Sigmoid colon (tissue), 7 donors: Measurements from ENCODE around the gene PLP2. TPM values are rescaled to one million over a fixed set of nuclear protein-coding genes. Genes with fewer than 3 reads are reported as not detected.
"Not testable (repeated sequence)": the region's sequence is repeated elsewhere in the genome, so short reads cannot be mapped to it uniquely, and the experiment has no call there.

Source experiments
- DNase-seq: peaks from one replicate; pipeline ENCODE4 v3.0.0-alpha.2; 2019
- H3K27ac ChIP-seq, 4 donors: fragments of 200-600 bp; sonication (generic); one replicate each; pipeline ENCODE4 v1.5.1; 2016 to 2019; ENCODE audit warnings: mild to moderate bottlenecking in 1 of 4
- H3K27me3 ChIP-seq, 3 donors: fragments of 200-600 bp; sonication (generic); one replicate each; pipeline ENCODE4 v1.5.1; 2019; ENCODE audit warnings: mild to moderate bottlenecking in 1 of 3
- H3K36me3 ChIP-seq, 4 donors: fragments of 200-600 bp; sonication (generic); one replicate each; pipeline ENCODE4 v1.5.1; 2016 to 2019
- H3K4me1 ChIP-seq, 4 donors: fragments of 200-600 bp; sonication (generic); one replicate each; pipeline ENCODE4 v1.5.1; 2017 to 2019
- H3K4me3 ChIP-seq, 4 donors: fragments of 200-600 bp; sonication (generic); one replicate each; pipeline ENCODE4 v1.5.1; 2017 to 2019; ENCODE audit warnings: mild to moderate bottlenecking in 2 of 4, moderate library complexity in 1 of 4
- H3K9me3 ChIP-seq, 4 donors: fragments of 200-600 bp in 3 of 4; sonication (generic) in 3 of 4; one replicate each; pipeline versions ENCODE4 v1.5.1 to v1.6.1; 2013 to 2019
- CTCF ChIP-seq, 4 experiments: fragments of 450-650 bp in 3 of 4; fragments of 200-600 bp in 1 of 4; IDR thresholded peaks; one replicate each; pipeline ENCODE4 v1.5.1; 2016 to 2019; ENCODE audit warnings: antibody characterized with exemption in 4 of 4, mild to moderate bottlenecking in 3 of 4, moderate library complexity in 2 of 4
- EP300 ChIP-seq, 4 donors: sonication (generic); formaldehyde crosslinking; IDR thresholded peaks; one replicate each; pipeline ENCODE4 v1.6.1; 2017; ENCODE audit warnings: antibody characterized with exemption in 4 of 4
- POLR2A ChIP-seq, 2 donors: fragments of 450-650 bp; IDR thresholded peaks; one replicate each; pipeline ENCODE4 v1.6.1; 2016; ENCODE audit warnings: antibody characterized with exemption in 2 of 2, mild to moderate bottlenecking in 2 of 2, moderate library complexity in 2 of 2
- POLR2AphosphoS5 ChIP-seq, 4 donors: sonication (generic); formaldehyde crosslinking; IDR thresholded peaks; one replicate each; pipeline ENCODE4 v1.6.1; 2017; ENCODE audit warnings: antibody characterized with exemption in 4 of 4
- WGBS, 2 donors: extraction: QIAGEN DNeasy Blood & Tissue Kit; methylation state at CpG; one replicate each; pipeline ENCODE4 v1.1.7; 2013; 5-methylcytosine and 5-hydroxymethylcytosine counted together
- intact Hi-C: fragments of 100-400 bp; cut with DNase I; formaldehyde crosslinking; loops from one replicate; pipeline ENCODE4 v1.15.1; 2023
- polyA plus RNA-seq, 3 donors: library from polyadenylated mRNA; stranded (reverse); fragments of 200-250 nt; gene quantifications; one replicate each; pipeline ENCODE4 v1.2.3, GENCODE V29; 2013
- total RNA-seq, 4 donors: library from RNA; depleted of rRNA; stranded (reverse); fragments of >200 nt; gene quantifications; one replicate each; pipeline ENCODE4 v1.1.0, GENCODE V29; 2016
- donor health status: healthy with polysubstance abuse.
- donor health status: Bipolar disorder and iron deficiency.
- donor health status: healthy.

Gene PLP2
- total and polyA plus RNA-seq, 7 donors = 39.0 to 185 (median 61.7) TPM

- H3K36me3 ChIP-seq = no peaks in the 10 kb centered on the region
- DNase-seq = peak; percentile 95
- 2 to 14% methylated on average over 35 of the region's 35 CpGs for WGBS, 2 donors
- H3K27me3 ChIP-seq = no peaks in the 10 kb centered on the region
- H3K4me1 ChIP-seq = peaks cover 0 to 17% (median 13%) of the 10 kb centered on the region in 4 donors
- peak overlapping the region; percentile 89 to 92 (median 91) for H3K27ac ChIP-seq
- H3K4me3 ChIP-seq = peak overlapping the region; percentile 22 to 48 (median 44)
- TF ChIP-seq POLR2AphosphoS5 (IDR thresholded peaks at IDR 0.05) (peak; percentile 84 to 86 (median 85)), POLR2A (IDR thresholded peaks at IDR 0.05) (peak; percentile 63 to 79), EP300 (IDR thresholded peaks at IDR 0.05) (no peak)
- no peaks in the 10 kb centered on the region for H3K9me3 ChIP-seq
- intact Hi-C loops = loop anchor here (10.0 kb wide), 1 partner anchor 122 kb away; the partner anchor contains the start of gene TFE3
Measured at GRCh38 chrX:49166914-49167739, 4.6 kb upstream of the PLP2 start.

- no peaks in the 10 kb centered on the region for H3K9me3 ChIP-seq
- no peaks in the 10 kb centered on the region for H3K27me3 ChIP-seq
- H3K4me1 ChIP-seq = peaks cover 0 to 17% (median 13%) of the 10 kb centered on the region in 4 donors
- whole genome bisulfite sequencing, 2 donors = 68 to 70% methylated on average over 3 of the region's 3 CpGs
- no peak for DNase-seq
- no peak for TF ChIP-seq POLR2AphosphoS5 (IDR thresholded peaks at IDR 0.05)
- TF ChIP-seq CTCF (IDR thresholded peaks at IDR 0.05) = no peak
- no peak for TF ChIP-seq EP300 (IDR thresholded peaks at IDR 0.05)
- TF ChIP-seq POLR2A (IDR thresholded peaks at IDR 0.05) = no peak
- no peaks in the 10 kb centered on the region for H3K36me3 ChIP-seq
- peak overlapping the region; percentile 89 to 92 (median 91) for H3K27ac ChIP-seq
- peak overlapping the region; percentile 22 to 48 (median 44) for H3K4me3 ChIP-seq
- intact Hi-C loops = loop anchor here (10.0 kb wide), 1 partner anchor 123 kb away; the partner anchor contains the start of gene TFE3
Measured at GRCh38 chrX:49167740-49168108, 4.0 kb upstream of the PLP2 start.

- no peak for TF ChIP-seq CTCF (IDR thresholded peaks at IDR 0.05)
- peak in 3 of 4 donors; percentile 52 to 56 (median 52) for TF ChIP-seq POLR2AphosphoS5 (IDR thresholded peaks at IDR 0.05)
- intact Hi-C loops = no loop called here
- 0 to 1% methylated on average over 37 of the region's 37 CpGs for WGBS, 2 donors
- H3K9me3 ChIP-seq = no peaks in the 10 kb centered on the region
- no peaks in the 10 kb centered on the region for H3K27me3 ChIP-seq
- DNase-seq = peak; percentile 90
- peaks cover 0 to 17% (median 5%) of the 10 kb centered on the region in 4 donors for H3K36me3 ChIP-seq
- H3K4me3 ChIP-seq = peak overlapping the region; percentile 42 to 65 (median 60)
- peaks cover 0 to 32% (median 8%) of the 10 kb centered on the region in 4 donors for H3K4me1 ChIP-seq
- H3K27ac ChIP-seq = peak overlapping the region; percentile 88 to 93 (median 92)
Measured at GRCh38 chrX:49172280-49172780, 632 bp downstream of the PLP2 start.

- intact Hi-C loops, DNase-seq, H3K4me3 ChIP-seq, H3K27me3 ChIP-seq, H3K9me3 ChIP-seq: not testable (repeated sequence)
- peaks cover 0 to 17% (median 5%) of the 10 kb centered on the region in 4 donors for H3K36me3 ChIP-seq
- 94 to 96% methylated on average over 8 of the region's 8 CpGs for WGBS, 2 donors
- peak overlapping the region; percentile 42 to 93 (median 90) for H3K27ac ChIP-seq
- peaks cover 0 to 27% (median 5%) of the 10 kb centered on the region in 4 donors for H3K4me1 ChIP-seq
Measured at GRCh38 chrX:49173544-49173943, 1.8 kb downstream of the PLP2 start.

GRCh38 chrX:49174723-49175122 lies 3.0 kb downstream of the PLP2 start:
- intact Hi-C loops = no loop called here
- WGBS, 2 donors = 34 to 64% methylated on average over 3 of the region's 3 CpGs
- H3K4me1 ChIP-seq = peaks cover 0 to 27% (median 5%) of the 10 kb centered on the region in 4 donors
- H3K4me3 ChIP-seq = no peak overlapping the region
- peaks cover 0 to 17% (median 5%) of the 10 kb centered on the region in 4 donors for H3K36me3 ChIP-seq
- no peak for TF ChIP-seq POLR2A (IDR thresholded peaks at IDR 0.05)
- no peak for TF ChIP-seq EP300 (IDR thresholded peaks at IDR 0.05)
- no peak for TF ChIP-seq POLR2AphosphoS5 (IDR thresholded peaks at IDR 0.05)
- TF ChIP-seq CTCF (IDR thresholded peaks at IDR 0.05) = no peak
- H3K27ac ChIP-seq = no peak overlapping the region
- DNase-seq = no peak
- no peaks in the 10 kb centered on the region for H3K9me3 ChIP-seq
- no peaks in the 10 kb centered on the region for H3K27me3 ChIP-seq
